Activated T-cell treated with anti-CD3 and anti-CD28 coated beads, Interleukin-2, amount 50 U/mL, for 24 hours (primary cell): ENCODE results near the gene PIGV.
"Not testable (repeated sequence)": the region's sequence is repeated elsewhere in the genome, so short reads cannot be mapped to it uniquely, and the experiment has no call there.

ENCODE experiments used
- DNase-seq: peaks from one replicate; pipeline ENCODE4 v3.0.0-alpha.2; 2020
- H3K27ac Mint-ChIP-seq: 2 replicates; pipeline ENCODE4 v1.8.0; 2020; ENCODE audit warnings: mild to moderate bottlenecking, mixed read lengths
- H3K27me3 Mint-ChIP-seq: 2 replicates; pipeline ENCODE4 v1.8.0; 2020; ENCODE audit warnings: mixed read lengths
- H3K36me3 Mint-ChIP-seq: 2 replicates; pipeline ENCODE4 v1.8.0; 2020; ENCODE audit warnings: low read depth, mixed read lengths
- H3K4me1 Mint-ChIP-seq: 2 replicates; pipeline ENCODE4 v1.8.0; 2020; ENCODE audit warnings: low read depth, mixed read lengths
- H3K4me3 Mint-ChIP-seq: 2 replicates; pipeline ENCODE4 v1.8.0; 2020; ENCODE audit warnings: mild to moderate bottlenecking, moderate library complexity, mixed read lengths
- H3K9me3 Mint-ChIP-seq: 2 replicates; pipeline ENCODE4 v1.8.0; 2020; ENCODE audit warnings: mixed read lengths

Gene PIGV

DNA sequence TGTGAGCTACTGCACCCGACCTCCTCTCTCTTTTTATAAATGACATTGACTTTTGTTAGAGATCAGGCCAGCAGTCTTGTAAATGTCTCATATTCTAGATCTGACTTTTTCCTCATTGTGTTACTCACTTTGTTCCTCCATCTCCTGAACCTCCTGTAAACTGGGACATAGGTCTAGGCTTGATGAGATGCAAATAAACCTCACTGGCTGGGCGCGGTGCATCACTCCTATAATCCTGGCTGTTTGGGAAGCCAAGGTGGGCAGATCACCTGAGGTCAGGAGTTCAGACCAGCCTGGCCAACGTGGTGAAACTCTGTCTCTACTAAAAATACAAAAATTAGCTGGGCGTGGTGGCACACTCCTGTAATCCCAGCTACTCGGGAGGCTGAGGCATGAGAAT lies 60.1 kb downstream of the PIGV start:
- H3K9me3 Mint-ChIP-seq, H3K27me3 Mint-ChIP-seq, H3K4me3 Mint-ChIP-seq, DNase-seq: not testable (repeated sequence)
- Mint-ChIP-seq H3K27ac (peak overlapping the region; percentile 70), H3K4me1 (peaks cover 12% of the 10 kb centered on the region), H3K36me3 (peaks cover 89% of the 10 kb centered on the region)
